Measurements from ENCODE around the gene SLCO2B1. TPM values are rescaled to one million over a fixed set of nuclear protein-coding genes. Genes with fewer than 3 reads are reported as not detected.

Gene SLCO2B1
- total RNA-seq, 4 donors from 2014 or later = 1.9 to 17.6 (median 5.0) TPM

DNA sequence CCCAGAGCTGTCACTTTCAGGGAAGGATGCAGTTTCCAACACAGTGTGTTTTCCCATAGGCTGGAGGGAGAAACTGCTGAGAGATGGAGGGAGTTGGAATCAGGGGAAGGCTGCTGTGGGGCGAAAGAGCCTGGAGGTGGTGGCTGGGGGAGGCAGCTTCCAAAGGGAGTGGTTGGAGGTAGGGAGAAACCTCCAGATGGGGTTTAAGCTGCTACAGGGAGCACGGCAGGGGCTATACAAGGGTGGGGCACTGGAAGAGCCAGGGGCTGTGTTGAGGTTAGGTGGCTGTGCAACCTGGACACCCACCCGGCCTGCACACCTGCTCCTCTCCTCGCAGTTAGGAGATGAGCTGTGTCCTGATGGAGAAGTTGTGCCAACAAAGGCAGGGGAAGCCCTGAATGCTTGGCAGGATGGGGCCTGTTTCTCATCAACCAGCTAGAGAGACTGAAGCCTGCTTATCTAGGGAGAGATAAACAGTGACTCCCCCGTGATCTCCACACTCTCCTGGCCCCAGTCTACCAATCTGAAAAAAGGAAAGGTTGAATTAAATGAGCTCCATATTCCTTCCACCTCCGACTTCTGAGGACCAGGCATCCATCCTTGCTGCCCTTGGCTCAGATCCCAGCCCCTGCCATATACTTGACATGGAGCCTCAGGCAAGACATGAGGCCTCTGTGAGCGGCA is 3.6 kb upstream of the SLCO2B1 start:
- intact Hi-C loops (cut with DNase I; ENCODE audit: low total_unique reads) = no loop called here
- Histone ChIP-seq H3K27me3 (no peaks in the 10 kb centered on the region), H3K9me3 (no peaks in the 10 kb centered on the region), H3K36me3 (no peaks in the 10 kb centered on the region), H3K4me3 (no peak overlapping the region), H3K27ac (no peak overlapping the region), H3K4me1 (peaks cover 0 to 7% of the 10 kb centered on the region in 2 donors)
- ATAC-seq (no peak), DNase-seq (no peak)
- TF ChIP-seq, protein P1, sequence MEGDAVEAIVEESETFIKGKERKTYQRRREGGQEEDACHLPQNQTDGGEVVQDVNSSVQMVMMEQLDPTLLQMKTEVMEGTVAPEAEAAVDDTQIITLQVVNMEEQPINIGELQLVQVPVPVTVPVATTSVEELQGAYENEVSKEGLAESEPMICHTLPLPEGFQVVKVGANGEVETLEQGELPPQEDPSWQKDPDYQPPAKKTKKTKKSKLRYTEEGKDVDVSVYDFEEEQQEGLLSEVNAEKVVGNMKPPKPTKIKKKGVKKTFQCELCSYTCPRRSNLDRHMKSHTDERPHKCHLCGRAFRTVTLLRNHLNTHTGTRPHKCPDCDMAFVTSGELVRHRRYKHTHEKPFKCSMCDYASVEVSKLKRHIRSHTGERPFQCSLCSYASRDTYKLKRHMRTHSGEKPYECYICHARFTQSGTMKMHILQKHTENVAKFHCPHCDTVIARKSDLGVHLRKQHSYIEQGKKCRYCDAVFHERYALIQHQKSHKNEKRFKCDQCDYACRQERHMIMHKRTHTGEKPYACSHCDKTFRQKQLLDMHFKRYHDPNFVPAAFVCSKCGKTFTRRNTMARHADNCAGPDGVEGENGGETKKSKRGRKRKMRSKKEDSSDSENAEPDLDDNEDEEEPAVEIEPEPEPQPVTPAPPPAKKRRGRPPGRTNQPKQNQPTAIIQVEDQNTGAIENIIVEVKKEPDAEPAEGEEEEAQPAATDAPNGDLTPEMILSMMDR (IDR thresholded peaks at IDR 0.05 in 4 of 5, conservative IDR thresholded peaks at IDR 0.05 in 1 of 5) = no peak
- TF ChIP-seq POLR2A (IDR thresholded peaks at IDR 0.05) = no peak
- in situ Hi-C loops (cut with MboI; ENCODE audit: low sequenced_read_pairs in 4 of 4) = loop anchor here (5.0 kb wide), 3 partner anchors 55 to 100 kb away; no protein-coding TSS in a partner anchor

DNA sequence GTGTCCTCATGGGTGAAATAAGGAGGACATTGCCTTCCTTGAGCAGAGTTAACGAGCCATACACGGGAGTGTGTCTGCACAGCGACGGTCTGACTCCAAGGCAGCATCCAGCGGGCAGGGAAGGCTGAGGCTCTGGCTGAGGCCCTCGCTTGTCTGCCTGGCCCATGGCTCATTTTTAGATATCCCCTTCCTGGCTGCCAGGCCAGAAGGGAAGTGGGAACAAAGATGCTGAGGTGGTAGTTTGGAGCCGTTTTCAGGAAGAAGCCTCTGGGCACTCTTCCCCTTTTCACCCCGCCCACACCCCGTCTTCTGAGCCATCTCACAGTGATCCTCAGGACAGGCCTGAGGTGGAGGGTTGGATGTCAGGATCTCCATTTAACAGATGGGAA is 3.0 kb upstream of the SLCO2B1 start:
- no peaks in the 10 kb centered on the region for H3K9me3 ChIP-seq
- H3K27me3 ChIP-seq = no peaks in the 10 kb centered on the region
- intact Hi-C loops (cut with DNase I; ENCODE audit: low total_unique reads) (no loop called here), in situ Hi-C loops (cut with MboI; ENCODE audit: low sequenced_read_pairs in 4 of 4) (loop anchor here (5.0 kb wide), 3 partner anchors 54 to 99 kb away; no protein-coding TSS in a partner anchor)
- H3K4me1 ChIP-seq = peaks cover 0 to 3% of the 10 kb centered on the region in 2 donors
- TF ChIP-seq POLR2A (IDR thresholded peaks at IDR 0.05) = no peak
- TF ChIP-seq, protein P1 (IDR thresholded peaks at IDR 0.05 in 4 of 5, conservative IDR thresholded peaks at IDR 0.05 in 1 of 5) = no peak
- no peak overlapping the region for H3K4me3 ChIP-seq
- no peaks in the 10 kb centered on the region for H3K36me3 ChIP-seq
- no peak overlapping the region for H3K27ac ChIP-seq
- ATAC-seq (no peak), DNase-seq (peak; percentile 30 to 31)

DNA sequence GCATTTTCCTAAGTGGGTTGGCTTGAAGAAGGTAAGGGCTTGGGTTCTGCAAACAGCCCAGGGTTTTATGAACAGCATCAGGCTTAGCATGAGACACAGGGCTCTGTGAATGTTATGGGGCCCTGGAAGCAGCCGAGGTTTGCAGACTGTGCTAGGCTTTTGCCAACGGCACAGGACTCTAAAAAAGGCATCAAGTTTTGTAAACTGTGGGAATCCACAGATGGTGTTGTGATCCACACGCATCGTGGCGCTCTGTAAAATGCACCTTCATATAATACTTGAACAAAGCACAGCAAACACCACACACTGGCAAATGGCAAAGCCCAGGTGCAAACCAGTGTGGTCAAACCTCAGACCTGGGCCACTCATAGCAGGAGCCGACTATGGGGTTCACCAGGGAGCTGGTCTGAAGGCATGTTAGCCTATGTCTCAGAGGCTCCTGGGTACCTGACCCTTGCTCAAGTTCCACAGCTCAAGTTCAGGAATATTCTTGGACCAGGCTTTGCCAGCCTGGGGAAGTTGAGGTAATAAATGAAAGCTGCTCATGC is 2.4 kb upstream of the SLCO2B1 start:
- Histone ChIP-seq H3K27me3 (no peaks in the 10 kb centered on the region), H3K9me3 (no peaks in the 10 kb centered on the region), H3K4me3 (no peak overlapping the region), H3K4me1 (no peaks in the 10 kb centered on the region), H3K27ac (no peak overlapping the region), H3K36me3 (no peaks in the 10 kb centered on the region)
- DNase-seq (no peak), ATAC-seq (no peak)
- intact Hi-C loops (cut with DNase I; ENCODE audit: low total_unique reads) (no loop called here), in situ Hi-C loops (cut with MboI; ENCODE audit: low sequenced_read_pairs in 4 of 4) (loop anchor here (5.0 kb wide), 3 partner anchors 54 to 99 kb away; no protein-coding TSS in a partner anchor)
- TF ChIP-seq POLR2A (IDR thresholded peaks at IDR 0.05) = no peak
- TF ChIP-seq, protein P1 (IDR thresholded peaks at IDR 0.05 in 4 of 5, conservative IDR thresholded peaks at IDR 0.05 in 1 of 5) = no peak

DNA sequence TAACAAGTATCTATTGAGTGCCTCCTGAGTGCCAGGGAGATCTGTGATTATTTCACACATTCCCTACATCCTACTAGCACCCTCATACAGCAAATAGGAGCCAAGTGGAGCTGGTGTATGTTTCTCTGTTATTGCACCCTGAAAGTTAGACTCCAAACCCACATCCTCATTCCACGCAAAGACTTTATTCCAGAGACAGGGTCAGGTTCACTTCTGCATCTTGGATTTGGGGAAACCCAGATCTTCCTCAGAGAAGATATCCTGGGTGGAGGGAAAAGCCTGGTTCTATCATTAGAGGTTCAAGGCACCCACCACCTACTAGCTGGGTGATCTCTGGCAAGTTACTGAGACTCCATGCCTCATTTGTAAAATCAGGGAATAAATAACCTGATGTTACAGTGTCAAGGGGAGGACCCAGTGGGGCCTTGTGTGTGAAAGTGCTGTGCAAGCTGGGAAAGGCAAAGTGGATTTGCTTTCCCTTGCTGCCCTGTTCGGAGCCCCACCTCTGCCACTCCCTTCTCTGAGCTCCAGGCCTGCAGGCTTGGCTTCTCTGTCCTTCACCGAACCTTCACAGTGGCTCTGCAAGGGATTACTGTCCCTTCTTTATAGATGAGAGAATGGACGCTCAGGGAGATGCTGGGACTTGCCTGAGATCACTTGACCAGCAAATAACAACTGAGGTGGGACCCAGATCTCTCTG is 991 bp upstream of the SLCO2B1 start:
- intact Hi-C loops (cut with DNase I; ENCODE audit: low total_unique reads) (no loop called here), in situ Hi-C loops (cut with MboI; ENCODE audit: low sequenced_read_pairs in 4 of 4) (loop anchor here (5.0 kb wide), 3 partner anchors 52 to 97 kb away; no protein-coding TSS in a partner anchor)
- H3K27ac ChIP-seq = peak overlapping the region in 1 of 4 donors; percentile 14
- H3K36me3 ChIP-seq = no peaks in the 10 kb centered on the region
- TF ChIP-seq POLR2A (IDR thresholded peaks at IDR 0.05) = no peak
- TF ChIP-seq, protein P1 (IDR thresholded peaks at IDR 0.05 in 4 of 5, conservative IDR thresholded peaks at IDR 0.05 in 1 of 5) = no peak
- no peaks in the 10 kb centered on the region for H3K9me3 ChIP-seq
- ATAC-seq (no peak), DNase-seq (no peak)
- no peak overlapping the region for H3K4me3 ChIP-seq
- H3K4me1 ChIP-seq = peaks cover 0 to 5% of the 10 kb centered on the region in 2 donors
- H3K27me3 ChIP-seq = no peaks in the 10 kb centered on the region

All from gastrocnemius medialis (tissue), 4 donors.